HEK293 (cell line): Measurements from ENCODE around the gene EIF3B.

ENCODE experiments used
- GLI2 ChIP-seq: fragments of 450-650 bp; formaldehyde crosslinking; IDR thresholded peaks from 2 replicates; pipeline ENCODE4; 2017; ENCODE audit warnings: missing biosample characterization, missing genetic modification characterization, low read depth, borderline replicate concordance
- SETDB1 ChIP-seq: IDR thresholded peaks from one replicate; pipeline ENCODE4 v1.6.1; 2017; ENCODE audit warnings: mild to moderate bottlenecking, low read length, moderate library complexity, mixed read lengths; ENCODE audit not compliant: insufficient read length
- ZNF274 ChIP-seq, 2 experiments: fragments of 200-500 bp in 1 of 2; fragments of 450-650 bp in 1 of 2; sonication (Bioruptor generic) in 1 of 2; formaldehyde crosslinking in 1 of 2; IDR thresholded peaks; 2 replicates each; pipeline versions ENCODE4 v1.5.1 to v1.6.1; 2014 to 2016; ENCODE audit warnings: borderline replicate concordance in 1 of 2, inconsistent platforms in 1 of 2, low read length in 1 of 2, missing biosample characterization in 1 of 2, missing genetic modification characterization in 1 of 2
- ZNF354C ChIP-seq: fragments of 450-650 bp; formaldehyde crosslinking; IDR thresholded peaks from 2 replicates; pipeline ENCODE4 v1.5.1; 2016; ENCODE audit warnings: missing biosample characterization, missing genetic modification characterization, low read depth, borderline replicate concordance
- TF ChIP-seq, protein P1 (sequence below): sonication (generic); formaldehyde crosslinking; IDR thresholded peaks from 2 replicates; pipeline ENCODE4 v1.8.1; 2022; ENCODE audit warnings: mild to moderate bottlenecking, moderate library complexity, missing genetic modification reagents

DNA sequence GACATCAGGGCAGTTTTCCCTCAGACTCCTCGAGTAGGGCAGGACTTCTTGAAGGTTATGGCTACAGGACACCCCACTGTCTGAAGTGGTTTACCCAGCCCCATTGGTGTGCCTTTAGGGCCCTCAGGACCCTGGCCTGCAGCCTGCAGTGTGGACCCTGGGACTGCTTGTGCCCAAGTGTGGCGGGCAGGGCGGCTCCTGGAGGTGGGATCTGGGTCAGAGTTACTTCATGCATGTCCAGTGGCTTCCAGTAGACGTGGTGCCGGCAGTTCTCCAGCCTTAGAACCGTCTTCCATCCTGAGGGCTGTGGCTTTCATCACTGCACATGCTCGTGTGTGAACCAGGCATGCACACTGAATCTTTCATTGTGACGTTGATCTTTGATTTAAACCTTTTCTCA lies 16.7 kb downstream of the EIF3B start:
- TF ChIP-seq, protein P1, sequence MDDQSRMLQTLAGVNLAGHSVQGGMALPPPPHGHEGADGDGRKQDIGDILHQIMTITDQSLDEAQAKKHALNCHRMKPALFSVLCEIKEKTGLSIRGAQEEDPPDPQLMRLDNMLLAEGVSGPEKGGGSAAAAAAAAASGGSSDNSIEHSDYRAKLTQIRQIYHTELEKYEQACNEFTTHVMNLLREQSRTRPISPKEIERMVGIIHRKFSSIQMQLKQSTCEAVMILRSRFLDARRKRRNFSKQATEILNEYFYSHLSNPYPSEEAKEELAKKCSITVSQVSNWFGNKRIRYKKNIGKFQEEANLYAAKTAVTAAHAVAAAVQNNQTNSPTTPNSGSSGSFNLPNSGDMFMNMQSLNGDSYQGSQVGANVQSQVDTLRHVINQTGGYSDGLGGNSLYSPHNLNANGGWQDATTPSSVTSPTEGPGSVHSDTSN (CRISPR knock-in tag) = no peak
- TF ChIP-seq GLI2 (tag by site-specific recombination) = no peak
- no peak for TF ChIP-seq ZNF274 (IDR thresholded peaks at IDR 0.05; ENCODE audit: low read length)
- TF ChIP-seq ZNF274 (tag by site-specific recombination; IDR thresholded peaks at IDR 0.05; ENCODE audit: borderline replicate concordance) = no peak
- TF ChIP-seq ZNF354C = no peak
- TF ChIP-seq SETDB1 = no peak
